Nephron progenitor cell (in vitro differentiated cells): ENCODE results near the gene FCHO1.

ENCODE experiments used
- DNase-seq: peaks from one replicate; pipeline ENCODE4 v3.0.0; 2021
- H3K27ac Mint-ChIP-seq: 2 replicates; pipeline ENCODE4 v1.8.0; 2021; ENCODE audit warnings: mild to moderate bottlenecking, moderate library complexity, mixed read lengths
- H3K27me3 Mint-ChIP-seq: 2 replicates; pipeline ENCODE4 v1.8.0; 2021; ENCODE audit warnings: mild to moderate bottlenecking, low read depth, mixed read lengths; ENCODE audit not compliant: poor library complexity
- H3K36me3 Mint-ChIP-seq: 2 replicates; pipeline ENCODE4 v1.8.0; 2021; ENCODE audit warnings: low read depth, mixed read lengths
- H3K4me1 Mint-ChIP-seq: 2 replicates; pipeline ENCODE4 v1.8.0; 2021; ENCODE audit warnings: mixed read lengths
- H3K4me3 Mint-ChIP-seq: 2 replicates; pipeline ENCODE4 v1.8.0; 2021; ENCODE audit warnings: mild to moderate bottlenecking, moderate library complexity, mixed read lengths
- H3K9me3 Mint-ChIP-seq: 2 replicates; pipeline ENCODE4 v1.8.0; 2021; ENCODE audit warnings: mild to moderate bottlenecking, moderate library complexity, mixed read lengths
- TF ChIP-seq, protein P1 (sequence below): fragments of 200-600 bp; sonication (generic); IDR thresholded peaks from 2 replicates; pipeline ENCODE4 v1.5.0; 2021; ENCODE audit warnings: antibody characterized with exemption

FCHO1 gene, protein sequence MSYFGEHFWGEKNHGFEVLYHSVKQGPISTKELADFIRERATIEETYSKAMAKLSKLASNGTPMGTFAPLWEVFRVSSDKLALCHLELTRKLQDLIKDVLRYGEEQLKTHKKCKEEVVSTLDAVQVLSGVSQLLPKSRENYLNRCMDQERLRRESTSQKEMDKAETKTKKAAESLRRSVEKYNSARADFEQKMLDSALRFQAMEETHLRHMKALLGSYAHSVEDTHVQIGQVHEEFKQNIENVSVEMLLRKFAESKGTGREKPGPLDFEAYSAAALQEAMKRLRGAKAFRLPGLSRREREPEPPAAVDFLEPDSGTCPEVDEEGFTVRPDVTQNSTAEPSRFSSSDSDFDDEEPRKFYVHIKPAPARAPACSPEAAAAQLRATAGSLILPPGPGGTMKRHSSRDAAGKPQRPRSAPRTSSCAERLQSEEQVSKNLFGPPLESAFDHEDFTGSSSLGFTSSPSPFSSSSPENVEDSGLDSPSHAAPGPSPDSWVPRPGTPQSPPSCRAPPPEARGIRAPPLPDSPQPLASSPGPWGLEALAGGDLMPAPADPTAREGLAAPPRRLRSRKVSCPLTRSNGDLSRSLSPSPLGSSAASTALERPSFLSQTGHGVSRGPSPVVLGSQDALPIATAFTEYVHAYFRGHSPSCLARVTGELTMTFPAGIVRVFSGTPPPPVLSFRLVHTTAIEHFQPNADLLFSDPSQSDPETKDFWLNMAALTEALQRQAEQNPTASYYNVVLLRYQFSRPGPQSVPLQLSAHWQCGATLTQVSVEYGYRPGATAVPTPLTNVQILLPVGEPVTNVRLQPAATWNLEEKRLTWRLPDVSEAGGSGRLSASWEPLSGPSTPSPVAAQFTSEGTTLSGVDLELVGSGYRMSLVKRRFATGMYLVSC

GRCh38 chr19:17751103-17751911 lies at the start of gene FCHO1:
FCHO1 (plus strand) TSS chr19:17751477; CDS start chr19:17755165, 3,688 bp downstream.
- DNase-seq, result no peak
- Mint-ChIP-seq H3K27ac (no peak within 1 kb of the TSS), H3K4me1 (peaks cover 32% of the 10 kb centered on the region), H3K4me3 (no peak within 1 kb of the TSS), H3K9me3 (no peaks in the 10 kb centered on the region), H3K36me3 (no peaks in the 10 kb centered on the region), H3K27me3 (peaks cover 18% of the 10 kb centered on the region)
- TF ChIP-seq, protein P1, sequence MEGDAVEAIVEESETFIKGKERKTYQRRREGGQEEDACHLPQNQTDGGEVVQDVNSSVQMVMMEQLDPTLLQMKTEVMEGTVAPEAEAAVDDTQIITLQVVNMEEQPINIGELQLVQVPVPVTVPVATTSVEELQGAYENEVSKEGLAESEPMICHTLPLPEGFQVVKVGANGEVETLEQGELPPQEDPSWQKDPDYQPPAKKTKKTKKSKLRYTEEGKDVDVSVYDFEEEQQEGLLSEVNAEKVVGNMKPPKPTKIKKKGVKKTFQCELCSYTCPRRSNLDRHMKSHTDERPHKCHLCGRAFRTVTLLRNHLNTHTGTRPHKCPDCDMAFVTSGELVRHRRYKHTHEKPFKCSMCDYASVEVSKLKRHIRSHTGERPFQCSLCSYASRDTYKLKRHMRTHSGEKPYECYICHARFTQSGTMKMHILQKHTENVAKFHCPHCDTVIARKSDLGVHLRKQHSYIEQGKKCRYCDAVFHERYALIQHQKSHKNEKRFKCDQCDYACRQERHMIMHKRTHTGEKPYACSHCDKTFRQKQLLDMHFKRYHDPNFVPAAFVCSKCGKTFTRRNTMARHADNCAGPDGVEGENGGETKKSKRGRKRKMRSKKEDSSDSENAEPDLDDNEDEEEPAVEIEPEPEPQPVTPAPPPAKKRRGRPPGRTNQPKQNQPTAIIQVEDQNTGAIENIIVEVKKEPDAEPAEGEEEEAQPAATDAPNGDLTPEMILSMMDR, result no peak

- Mint-ChIP-seq H3K4me1 (peaks cover under 1% of the 10 kb centered on the region), H3K27ac (no peak overlapping the region), H3K4me3 (no peak overlapping the region), H3K36me3 (no peaks in the 10 kb centered on the region), H3K9me3 (peaks cover 4% of the 10 kb centered on the region), H3K27me3 (peaks cover 28% of the 10 kb centered on the region)
- peak; percentile 70 for DNase-seq
- TF ChIP-seq, protein P1, result peak; percentile 73
Measured at GRCh38 chr19:17703824-17704463, 47.3 kb upstream of the FCHO1 start.

DNA sequence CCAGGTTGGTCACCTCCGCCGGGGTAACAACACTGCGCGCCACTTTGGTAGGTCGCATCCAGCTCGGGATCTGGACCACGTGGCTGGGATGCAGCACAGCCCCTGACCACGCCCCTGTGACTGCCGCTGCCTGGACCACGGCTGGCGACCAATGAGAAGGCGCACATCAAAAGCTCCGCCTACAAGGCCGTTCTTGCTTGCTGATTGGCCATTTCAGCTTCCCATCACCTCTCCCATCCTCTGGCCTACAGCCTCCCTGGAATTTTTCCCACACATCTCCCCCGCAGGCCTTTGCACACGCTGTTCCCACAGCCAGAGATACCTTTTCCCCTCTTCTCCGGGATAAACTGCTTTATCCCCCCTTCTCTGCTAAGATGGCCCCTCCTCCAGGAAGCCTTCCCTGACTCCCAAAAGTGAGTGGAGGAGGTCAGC lies 44.5 kb upstream of the FCHO1 start:
- H3K27ac Mint-ChIP-seq, result no peak overlapping the region
- peaks cover 7% of the 10 kb centered on the region for H3K4me1 Mint-ChIP-seq
- peaks cover 27% of the 10 kb centered on the region for H3K27me3 Mint-ChIP-seq
- peak; percentile 57 for DNase-seq
- no peaks in the 10 kb centered on the region for H3K36me3 Mint-ChIP-seq
- H3K4me3 Mint-ChIP-seq, result no peak overlapping the region
- TF ChIP-seq, protein P1, result no peak
- H3K9me3 Mint-ChIP-seq, result peaks cover 4% of the 10 kb centered on the region

DNA sequence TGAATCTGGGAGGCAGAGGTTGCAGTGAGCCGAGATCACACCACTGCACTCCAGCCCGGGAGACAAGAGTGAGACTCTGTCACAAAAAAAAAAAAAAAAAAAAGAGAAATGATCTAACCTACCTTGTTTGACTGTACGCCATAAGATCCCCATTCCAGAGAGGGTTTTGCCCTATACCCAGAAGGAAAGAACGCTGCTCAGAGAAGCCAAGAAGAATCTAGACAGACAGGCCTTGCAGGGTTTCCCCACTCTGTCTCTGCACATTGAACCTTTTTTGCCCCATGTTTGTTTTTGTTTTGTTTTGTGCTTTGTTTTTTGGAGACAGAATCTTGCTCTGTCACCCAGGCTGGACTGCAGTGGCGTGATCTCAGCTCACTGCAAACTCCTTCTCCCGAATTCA lies 39.4 kb upstream of the FCHO1 start:
- H3K4me3 Mint-ChIP-seq, result no peak overlapping the region
- peaks cover 7% of the 10 kb centered on the region for H3K4me1 Mint-ChIP-seq
- H3K27me3 Mint-ChIP-seq, result peaks cover 22% of the 10 kb centered on the region
- no peak overlapping the region for H3K27ac Mint-ChIP-seq
- DNase-seq, result no peak
- H3K36me3 Mint-ChIP-seq, result no peaks in the 10 kb centered on the region
- H3K9me3 Mint-ChIP-seq, result peaks cover 4% of the 10 kb centered on the region
- TF ChIP-seq, protein P1, result no peak

DNA sequence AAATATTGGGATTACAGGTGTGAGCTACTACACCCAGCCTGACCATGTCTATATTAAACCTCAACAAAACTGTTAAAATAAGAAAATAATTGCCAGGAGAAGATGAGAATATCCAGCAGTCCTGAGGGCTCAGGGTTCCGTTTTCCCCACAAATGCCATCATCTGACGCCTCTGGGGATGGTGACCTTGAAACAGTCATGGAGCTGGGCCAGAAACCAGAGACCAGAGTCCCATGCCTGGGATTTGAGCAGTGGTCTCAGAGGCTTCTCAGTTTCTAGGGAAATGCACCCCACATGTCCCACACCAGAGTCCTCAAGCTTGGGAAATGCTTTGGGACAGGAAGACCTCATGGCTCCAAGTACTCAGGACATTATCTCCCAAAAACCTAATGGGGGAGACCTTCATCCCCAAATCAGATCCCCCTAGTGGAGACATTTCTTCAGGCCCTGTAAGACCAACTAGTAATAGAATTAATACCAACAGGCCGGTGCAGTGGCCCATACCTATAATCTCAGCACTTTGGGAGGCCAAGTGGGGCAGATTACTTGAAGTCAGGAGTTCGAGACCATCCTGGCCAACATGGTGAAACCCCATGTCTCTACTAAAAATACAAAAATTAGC lies 34.9 kb upstream of the FCHO1 start:
- H3K27me3 Mint-ChIP-seq, result peaks cover 11% of the 10 kb centered on the region
- no peaks in the 10 kb centered on the region for H3K9me3 Mint-ChIP-seq
- TF ChIP-seq, protein P1, result peak; percentile 11
- no peak overlapping the region for H3K4me3 Mint-ChIP-seq
- no peak for DNase-seq
- peaks cover 28% of the 10 kb centered on the region for H3K4me1 Mint-ChIP-seq
- H3K27ac Mint-ChIP-seq, result no peak overlapping the region
- peaks cover 4% of the 10 kb centered on the region for H3K36me3 Mint-ChIP-seq
